ENCODE results near the gene ADGRL1.
"Not testable (repeated sequence)": the region's sequence is repeated elsewhere in the genome, so short reads cannot be mapped to it uniquely, and the experiment has no call there.

Gene ADGRL1

DNA sequence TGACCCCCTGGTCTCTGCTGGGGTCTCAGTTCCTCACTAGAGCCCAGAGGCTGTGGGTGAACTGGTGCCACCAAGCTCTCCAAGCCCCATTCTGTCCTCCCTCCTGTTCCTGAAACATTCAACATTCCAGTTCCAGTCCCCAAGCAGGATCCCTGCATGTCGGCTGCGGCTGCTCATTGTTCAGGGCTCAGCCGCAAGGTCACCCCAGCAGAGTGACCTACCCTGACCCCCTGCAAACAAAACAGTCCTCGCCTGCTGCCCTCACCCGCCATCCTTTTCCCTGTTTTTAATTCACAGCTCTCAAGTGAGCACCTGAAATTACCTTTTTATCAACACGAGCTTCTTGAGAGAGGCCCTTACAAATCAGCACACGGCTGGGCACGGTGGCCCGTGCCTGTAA, 19.3 kb downstream of the ADGRL1 start:
- not testable (repeated sequence) for DNase-seq

- DNase-seq: not testable (repeated sequence)
These were observed 20.3 kb downstream of the ADGRL1 start for GRCh38 chr19:14185691-14186090.

DNA sequence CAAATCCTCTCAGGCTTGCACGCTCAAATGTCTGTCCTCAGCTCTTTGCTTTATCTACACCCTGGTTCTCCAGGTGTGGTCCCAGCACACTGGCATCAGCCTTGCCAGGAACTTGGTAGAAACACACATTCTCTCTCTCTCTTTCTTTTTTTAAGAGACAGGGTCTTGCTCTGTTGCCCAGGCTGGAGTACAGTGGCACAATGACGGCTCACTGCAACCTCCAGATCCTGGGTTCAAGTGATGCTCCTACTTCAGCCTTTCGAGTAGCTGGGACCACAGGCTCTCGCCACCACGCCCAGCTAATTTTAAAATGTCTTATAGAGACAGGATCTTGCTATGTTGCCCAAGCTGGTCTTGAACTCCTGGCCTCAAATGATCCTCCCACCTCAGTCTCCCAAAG, 20.8 kb downstream of the ADGRL1 start:
- DNase-seq: no peak

DNA sequence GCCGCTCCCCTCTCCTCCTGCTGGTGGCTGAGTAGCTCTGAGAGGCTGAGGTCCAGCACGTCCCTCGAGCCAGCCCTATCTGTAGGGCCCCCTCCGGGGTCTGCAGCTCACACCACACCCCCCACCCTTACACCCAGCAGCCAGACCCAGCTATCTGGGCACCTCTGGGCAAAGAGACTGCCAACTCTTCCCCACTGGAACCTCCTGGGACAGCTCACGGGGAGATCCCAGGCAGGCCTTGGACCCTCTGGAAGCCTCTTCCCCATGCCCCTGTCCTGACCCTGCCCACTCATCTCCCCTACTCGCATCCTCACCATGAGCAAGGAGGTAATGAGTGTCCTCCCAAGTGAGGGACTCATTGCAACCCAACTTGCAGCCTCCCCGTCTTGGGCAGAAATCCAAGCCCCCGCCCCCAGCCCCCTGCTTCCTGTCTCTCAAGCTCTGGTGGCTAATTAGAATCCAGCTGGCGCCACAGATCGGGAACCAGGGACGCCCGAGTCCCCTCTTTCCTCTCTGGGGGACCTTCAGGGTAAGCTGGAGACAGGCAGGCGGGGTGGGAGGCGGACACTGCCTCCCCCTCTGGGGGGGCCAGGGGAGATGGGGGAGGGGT, 22.1 kb downstream of the ADGRL1 start:
- no peak for DNase-seq

DNA sequence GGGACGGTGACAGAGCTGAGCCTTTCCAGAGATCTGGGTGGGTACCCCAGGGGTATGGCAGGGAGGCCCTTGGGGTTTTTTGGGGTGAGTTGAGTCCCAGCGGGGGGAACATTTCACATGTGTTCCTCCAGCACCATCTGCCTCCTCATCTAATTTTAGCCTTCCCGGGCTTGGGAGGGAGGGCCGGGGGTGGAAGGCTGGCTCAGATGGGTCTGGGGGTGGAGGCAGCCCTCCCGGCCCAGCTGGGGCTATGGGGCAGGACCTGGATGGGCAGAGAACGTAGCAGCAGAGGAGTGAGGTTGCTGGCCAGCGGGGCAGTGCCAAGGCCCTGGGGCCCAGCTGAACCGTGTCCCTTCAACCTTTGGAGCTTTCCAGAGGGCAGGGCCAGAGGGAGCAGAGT, 23.5 kb downstream of the ADGRL1 start:
- no peak for DNase-seq

DNA sequence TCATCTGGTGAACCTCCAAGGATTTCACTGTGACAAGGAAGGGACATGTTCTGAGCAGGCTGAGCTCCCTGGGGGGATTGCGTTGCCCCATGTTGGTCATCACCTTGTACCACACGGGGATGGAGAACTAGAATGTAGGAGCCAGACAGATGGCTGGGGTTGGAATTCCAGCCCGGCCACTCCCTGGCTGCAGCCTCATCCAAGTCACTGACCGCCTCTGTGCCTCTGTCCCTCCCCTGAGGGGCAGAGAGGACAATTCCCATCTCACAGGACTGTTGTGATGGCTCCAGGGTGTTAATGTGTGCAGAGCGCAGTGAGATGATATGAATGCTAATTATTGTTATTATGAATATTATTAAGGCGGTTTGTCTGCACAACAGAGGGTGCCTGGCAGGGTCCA, 24.1 kb downstream of the ADGRL1 start:
- DNase-seq: no peak

- not testable (repeated sequence) for DNase-seq
These were observed 24.8 kb downstream of the ADGRL1 start for GRCh38 chr19:14181199-14181598.

DNA sequence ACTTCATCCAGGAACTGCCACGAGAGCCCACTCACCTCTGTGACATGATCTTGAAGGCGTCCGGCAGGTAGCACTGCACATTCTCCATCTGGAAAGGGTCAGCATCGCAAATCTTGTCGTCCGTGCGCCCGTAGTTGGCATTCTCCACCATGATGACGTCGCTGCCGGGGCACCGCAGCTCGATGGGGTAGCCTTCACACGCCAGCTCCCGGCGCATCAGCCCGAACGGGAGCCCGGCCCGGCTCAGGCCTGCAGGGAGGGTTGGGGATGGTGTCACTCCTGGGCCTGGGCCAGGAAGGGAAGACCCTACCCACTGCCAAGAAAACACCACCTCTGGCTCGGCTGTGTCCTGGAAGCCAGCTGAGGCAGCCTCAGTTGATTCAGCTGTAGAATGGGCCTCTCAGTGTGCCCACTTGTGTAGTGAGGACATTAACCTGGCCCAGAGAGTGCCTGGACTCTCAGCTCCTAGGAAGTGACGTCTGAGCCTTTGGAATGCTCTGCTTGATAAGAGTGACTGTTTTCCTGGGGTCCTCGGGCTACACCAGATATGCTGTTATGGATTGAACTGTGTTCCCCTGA, 28.4 kb downstream of the ADGRL1 start:
- no peak for DNase-seq

- DNase-seq: no peak
These were observed 30.6 kb downstream of the ADGRL1 start for GRCh38 chr19:14175351-14175792.

DNA sequence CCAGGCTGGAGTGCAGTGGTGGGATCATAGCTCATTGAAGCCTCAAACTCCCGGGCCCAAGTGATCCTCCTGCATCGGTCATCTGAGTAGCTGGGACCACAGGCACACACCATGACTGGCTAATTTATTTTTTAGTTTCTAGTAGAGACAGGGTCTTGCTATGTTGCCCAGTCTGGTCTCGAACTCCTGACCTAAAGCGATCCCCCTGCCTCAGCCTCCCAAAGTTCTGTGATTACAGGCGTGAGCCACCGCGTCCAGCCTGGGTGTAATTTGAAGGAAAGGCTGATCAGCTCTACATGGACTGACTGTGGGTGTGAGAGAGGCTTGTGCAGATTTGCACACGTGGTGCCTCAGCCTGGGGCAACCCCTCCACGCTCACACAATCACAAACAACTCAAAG, 31.1 kb downstream of the ADGRL1 start:
- no peak for DNase-seq

DNA sequence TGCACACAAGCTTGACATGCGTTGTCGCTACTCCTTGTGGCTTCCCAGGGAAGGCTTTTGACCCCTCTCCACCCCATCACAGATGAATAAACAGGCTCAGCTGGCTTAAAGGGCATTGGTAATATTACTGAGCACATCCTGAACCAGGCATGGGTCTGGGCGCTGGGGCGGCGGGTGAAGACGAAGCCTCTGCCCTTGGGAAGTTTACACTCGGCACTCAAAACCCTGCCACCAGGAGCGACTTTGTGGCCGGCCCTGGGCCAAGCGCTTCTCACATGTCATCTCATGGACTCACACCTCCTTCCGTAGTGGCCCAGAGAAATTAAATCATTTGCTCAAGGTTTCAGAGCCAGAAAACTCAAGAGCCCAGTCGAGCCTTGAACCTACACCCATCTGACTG, 37.0 kb downstream of the ADGRL1 start:
- no peak for DNase-seq

- DNase-seq: no peak
These were observed 37.6 kb downstream of the ADGRL1 start for GRCh38 chr19:14168259-14168972.

- DNase-seq: peak; percentile 45
These were observed 38.3 kb downstream of the ADGRL1 start for GRCh38 chr19:14167576-14168138.

GRCh38 chr19:14166999-14167575, 38.9 kb downstream of the ADGRL1 start:
- peak; percentile 32 for DNase-seq

- DNase-seq: peak; percentile 32
These were observed 39.8 kb downstream of the ADGRL1 start for GRCh38 chr19:14165990-14166830.

DNA sequence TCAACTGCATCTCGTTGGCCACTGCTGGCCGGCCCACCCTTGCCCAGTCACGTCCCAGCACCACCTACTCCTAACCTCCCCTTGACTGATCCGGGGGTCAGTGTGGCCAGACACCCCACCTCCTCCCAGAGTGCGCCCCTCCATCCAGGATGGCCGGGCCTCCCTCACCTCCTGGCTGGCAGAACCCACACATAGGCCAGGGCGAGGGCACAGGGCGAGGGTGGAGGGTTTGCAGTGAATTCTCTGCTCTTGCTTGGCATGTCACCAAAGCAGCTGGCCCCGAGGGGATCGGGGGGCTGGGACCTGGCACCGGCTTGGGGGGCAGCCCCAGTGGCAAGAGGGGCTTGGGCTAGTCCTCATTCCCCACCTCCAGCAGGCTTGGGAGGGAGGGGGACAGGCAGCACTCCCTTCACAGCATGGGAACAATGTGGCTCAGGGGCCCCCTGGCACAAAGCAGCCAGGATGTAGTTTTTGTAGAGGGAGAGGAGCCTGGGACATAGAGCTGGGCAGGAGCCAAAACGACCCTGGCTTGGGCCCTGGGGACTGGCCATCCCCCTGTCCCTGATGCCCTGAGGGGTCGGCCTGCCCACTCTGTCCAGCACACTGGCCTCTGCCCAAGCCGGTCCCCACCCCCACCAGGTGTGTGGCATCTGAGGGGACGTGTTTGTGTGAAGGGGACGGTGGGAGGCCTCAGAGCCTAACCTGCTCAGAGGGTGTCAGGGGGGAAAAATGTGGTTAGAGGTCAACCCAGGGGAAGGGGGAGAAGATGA, 41.1 kb downstream of the ADGRL1 start:
- DNase-seq: no peak

DNA sequence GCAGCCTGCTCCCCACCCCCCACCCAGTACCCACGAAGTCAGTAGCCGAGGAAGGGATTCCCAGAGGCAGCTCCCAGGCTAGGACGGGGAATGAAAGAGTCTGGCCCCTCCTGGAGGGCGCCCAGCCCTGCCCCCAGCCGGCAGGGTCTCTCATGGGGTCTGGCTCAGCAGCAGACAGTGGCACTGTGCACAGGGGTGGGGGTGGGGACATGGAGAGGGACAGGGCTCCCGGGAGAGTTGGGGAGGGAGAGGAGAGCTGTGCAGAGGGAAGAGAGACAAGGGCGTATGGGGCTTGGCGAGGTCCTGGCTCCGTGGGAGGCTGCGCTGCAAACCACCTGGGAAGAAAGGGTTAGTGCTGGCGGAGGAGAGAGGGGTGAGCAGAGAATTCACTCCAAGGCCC, 41.9 kb downstream of the ADGRL1 start:
- DNase-seq: no peak

GRCh38 chr19:14162871-14163297, 43.1 kb downstream of the ADGRL1 start:
- no peak for DNase-seq

GRCh38 chr19:14161305-14161704, 44.7 kb downstream of the ADGRL1 start:
- no peak for DNase-seq

DNA sequence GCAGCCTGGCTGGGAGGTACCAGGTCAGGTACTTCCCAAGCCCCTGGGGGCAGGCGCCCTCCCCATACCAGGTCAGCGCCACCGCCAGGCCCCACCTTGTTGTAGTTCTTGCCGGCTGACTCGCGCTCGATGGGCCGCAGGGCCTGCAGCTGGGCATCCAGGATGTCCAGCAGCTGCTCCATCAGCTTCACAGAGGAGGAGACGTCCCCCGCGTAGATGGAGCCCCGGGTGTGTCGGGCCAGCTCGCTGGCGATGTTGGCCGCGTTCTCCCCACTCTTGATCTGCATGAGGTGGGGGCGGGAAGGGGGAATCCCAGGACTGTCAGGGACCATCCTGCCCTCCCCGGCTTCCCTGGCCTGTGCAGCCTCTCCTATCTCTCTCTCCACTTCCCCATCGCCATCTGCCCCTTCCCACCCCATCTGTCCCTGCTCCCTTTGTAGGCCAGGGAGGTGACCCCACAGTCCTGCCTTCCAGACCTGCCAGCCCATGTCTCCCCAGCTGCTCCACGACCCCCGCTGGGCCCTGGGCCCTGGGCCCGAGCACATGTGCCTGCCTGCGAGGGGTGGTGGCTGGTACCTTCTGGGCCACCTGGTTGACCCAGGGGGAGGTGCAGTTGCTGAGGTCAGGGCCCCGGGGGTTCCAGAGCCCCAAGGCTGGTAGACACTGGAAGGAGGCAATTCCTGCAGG, 45.8 kb downstream of the ADGRL1 start:
- no peak for DNase-seq

GRCh38 chr19:14159059-14159458, 46.9 kb downstream of the ADGRL1 start:
- no peak for DNase-seq

All from activated T-cell treated with anti-CD3 and anti-CD28 coated beads, Interleukin-2, amount 50 U/mL, for 1 hour (primary cell).